ENCODE measurements around the gene MRPS15.

MRPS15 gene

DNA sequence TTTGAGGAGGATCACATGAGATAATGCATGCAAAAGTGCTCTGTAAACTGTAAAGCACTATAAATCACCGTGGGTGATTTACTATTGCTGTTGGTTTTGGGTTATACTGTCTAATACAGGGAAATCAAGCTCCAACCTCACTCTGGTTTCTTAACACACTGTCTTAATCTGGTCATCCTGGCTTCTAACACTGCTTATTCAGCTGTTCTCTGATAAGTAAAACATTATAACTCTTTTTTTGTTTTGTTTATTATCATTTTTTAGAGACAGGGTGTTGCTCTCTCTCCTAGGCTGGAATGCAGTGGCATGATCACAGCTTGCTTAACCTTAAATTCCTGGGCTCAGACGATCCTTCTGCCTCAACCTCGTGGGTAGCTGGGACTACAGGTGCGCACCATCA, 44.6 kb downstream of the MRPS15 start:
- DNase-seq (ENCODE audit: low read depth), result no peak

- DNase-seq (ENCODE audit: low read depth), result no peak
Measured at GRCh38 chr1:36419140-36419539, 45.0 kb downstream of the MRPS15 start.

- no peak for DNase-seq (ENCODE audit: low read depth)
Measured at GRCh38 chr1:36417931-36418330, 46.3 kb downstream of the MRPS15 start.

DNA sequence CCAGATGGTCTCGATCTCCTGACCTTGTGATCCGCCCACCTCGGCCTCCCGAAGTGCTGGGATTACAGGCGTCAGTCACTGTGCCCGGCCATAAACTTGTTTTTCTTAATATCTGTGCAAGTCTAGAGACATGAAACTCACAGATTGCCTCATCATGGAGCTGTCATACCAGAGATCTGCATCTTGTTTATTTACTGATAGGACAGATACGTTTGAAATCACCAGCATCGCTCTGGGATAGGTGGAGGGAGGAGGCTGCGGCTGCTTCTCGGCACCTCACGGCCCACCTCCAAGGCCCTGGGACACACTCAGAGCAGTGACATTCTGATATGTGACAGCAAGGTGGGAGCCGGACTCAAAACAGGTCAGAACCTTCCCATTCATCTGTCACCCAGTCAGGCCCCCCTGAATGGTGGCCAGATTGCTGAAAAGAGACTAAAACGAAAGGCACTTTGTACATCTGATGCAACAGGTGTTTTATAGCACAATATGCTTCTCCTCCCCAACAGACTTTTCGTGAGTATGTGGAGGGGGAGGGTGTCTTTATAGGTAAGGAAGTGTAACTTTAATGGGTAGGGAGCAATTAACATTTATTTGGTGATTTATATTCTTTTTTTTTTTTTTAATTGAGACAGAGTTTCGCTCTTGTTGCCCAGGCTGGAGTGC, 48.4 kb downstream of the MRPS15 start:
- no peak for DNase-seq (ENCODE audit: low read depth)

DNA sequence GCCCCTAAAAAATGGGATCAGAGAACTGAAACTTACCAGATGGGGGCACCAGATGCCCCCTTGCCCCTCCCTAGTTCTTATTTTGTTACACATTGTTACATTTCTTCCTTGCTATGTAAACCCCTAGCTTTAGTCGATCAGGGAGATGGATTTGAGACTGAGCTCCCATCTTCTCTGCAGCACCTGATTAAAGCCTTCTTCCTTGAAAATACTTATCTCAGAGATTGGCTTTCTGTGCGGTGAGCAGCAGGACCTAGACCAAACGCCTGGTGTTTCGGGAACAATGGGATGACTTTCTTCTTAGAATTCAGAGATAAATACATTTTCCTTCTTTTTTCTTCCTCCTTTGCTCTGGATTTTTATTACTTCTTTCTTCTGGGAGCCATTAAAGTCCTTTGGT, 49.8 kb downstream of the MRPS15 start:
- DNase-seq (ENCODE audit: low read depth), result no peak

GRCh38 chr1:36411674-36412648, 52.2 kb downstream of the MRPS15 start:
- peak; percentile 21 for DNase-seq (ENCODE audit: low read depth)

- no peak for DNase-seq (ENCODE audit: low read depth)
Measured at GRCh38 chr1:36408479-36408878, 55.7 kb downstream of the MRPS15 start.

DNA sequence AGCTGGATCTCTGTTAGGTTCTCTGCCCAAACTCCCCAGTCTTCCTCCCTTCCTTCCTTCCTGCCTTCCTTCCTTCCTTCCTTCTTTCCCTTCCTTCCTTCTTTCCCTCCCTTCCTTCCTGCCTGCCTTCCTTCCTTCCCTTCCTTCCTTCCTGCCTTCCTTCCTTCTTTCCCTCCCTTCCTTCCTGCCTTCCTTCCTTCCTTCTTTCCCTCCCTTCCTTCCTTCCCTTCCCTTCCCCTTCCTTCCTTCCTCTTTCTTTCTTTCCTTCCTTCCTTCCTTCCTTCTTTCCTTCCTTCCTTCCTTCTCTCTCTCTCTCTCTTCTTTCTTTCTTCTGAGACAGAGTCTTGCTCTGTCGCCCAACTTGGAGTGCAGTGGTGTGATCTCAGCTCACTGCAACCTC, 57.7 kb downstream of the MRPS15 start:
- no peak for DNase-seq (ENCODE audit: low read depth)

Data from activated T-cell treated with anti-CD3 and anti-CD28 coated beads for 24 hours (primary cell).